Stomach (tissue), 4 donors: ENCODE data around the gene ADGRL2.

Experiments
- EP300 ChIP-seq: sonication (generic); formaldehyde crosslinking; IDR thresholded peaks from one replicate; pipeline ENCODE4 v1.6.1; 2017; ENCODE audit warnings: antibody characterized with exemption
- POLR2A ChIP-seq, 4 donors: fragments of 450-650 bp; IDR thresholded peaks; one replicate each; pipeline ENCODE4 v1.6.1; 2016; ENCODE audit warnings: antibody characterized with exemption in 4 of 4, control low read depth in 2 of 4, mild to moderate bottlenecking in 1 of 4, moderate library complexity in 1 of 4
- TF ChIP-seq, protein P1 (sequence below), 7 experiments: fragments of 450-650 bp in 4 of 7; fragments of 200-600 bp in 3 of 7; sonication (generic) in 3 of 7; IDR thresholded peaks; one replicate each; pipeline ENCODE4 v1.5.1; 2016 to 2019; ENCODE audit warnings: antibody characterized with exemption in 7 of 7, control low read depth in 2 of 7, mild to moderate bottlenecking in 1 of 7

- TF ChIP-seq, protein P1, sequence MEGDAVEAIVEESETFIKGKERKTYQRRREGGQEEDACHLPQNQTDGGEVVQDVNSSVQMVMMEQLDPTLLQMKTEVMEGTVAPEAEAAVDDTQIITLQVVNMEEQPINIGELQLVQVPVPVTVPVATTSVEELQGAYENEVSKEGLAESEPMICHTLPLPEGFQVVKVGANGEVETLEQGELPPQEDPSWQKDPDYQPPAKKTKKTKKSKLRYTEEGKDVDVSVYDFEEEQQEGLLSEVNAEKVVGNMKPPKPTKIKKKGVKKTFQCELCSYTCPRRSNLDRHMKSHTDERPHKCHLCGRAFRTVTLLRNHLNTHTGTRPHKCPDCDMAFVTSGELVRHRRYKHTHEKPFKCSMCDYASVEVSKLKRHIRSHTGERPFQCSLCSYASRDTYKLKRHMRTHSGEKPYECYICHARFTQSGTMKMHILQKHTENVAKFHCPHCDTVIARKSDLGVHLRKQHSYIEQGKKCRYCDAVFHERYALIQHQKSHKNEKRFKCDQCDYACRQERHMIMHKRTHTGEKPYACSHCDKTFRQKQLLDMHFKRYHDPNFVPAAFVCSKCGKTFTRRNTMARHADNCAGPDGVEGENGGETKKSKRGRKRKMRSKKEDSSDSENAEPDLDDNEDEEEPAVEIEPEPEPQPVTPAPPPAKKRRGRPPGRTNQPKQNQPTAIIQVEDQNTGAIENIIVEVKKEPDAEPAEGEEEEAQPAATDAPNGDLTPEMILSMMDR (IDR thresholded peaks at IDR 0.05) = no peak
- TF ChIP-seq POLR2A (IDR thresholded peaks at IDR 0.05) (no peak), EP300 (no peak)
Measured at GRCh38 chr1:81833722-81834121, 33.0 kb downstream of the ADGRL2 start.
